NT2/D1 (cell line): ENCODE measurements around the gene TTC24.

ENCODE experiments used
- YY1 ChIP-seq: IDR thresholded peaks from 2 replicates; pipeline ENCODE4 v1.6.1; 2011; ENCODE audit not compliant: insufficient read length, insufficient read depth
- ZNF274 ChIP-seq: IDR thresholded peaks from 2 replicates; pipeline ENCODE4 v1.6.1; 2011; ENCODE audit warnings: mild to moderate bottlenecking, low read depth, low read length

GRCh38 chr1:156532374-156532773 is 47.1 kb upstream of the TTC24 start:
- TF ChIP-seq ZNF274 (no peak), YY1 (no peak)
